K562 (cell line): ENCODE results near the gene ZNF747. TPM values are rescaled to one million over a fixed set of nuclear protein-coding genes. Genes with fewer than 3 reads are reported as not detected.

Experiments used
- ARNT ChIP-seq, 2 experiments: fragments of 450-650 bp; IDR thresholded peaks; 2 replicates each; pipeline ENCODE4 v1.6.1; 2016; ENCODE audit warnings: mild to moderate bottlenecking in 1 of 2
- CBFB ChIP-seq: sonication (generic); formaldehyde crosslinking; IDR thresholded peaks from 2 replicates; pipeline ENCODE4 v1.4.0; 2020; ENCODE audit warnings: mild to moderate bottlenecking, missing genetic modification reagents
- DMBX1 ChIP-seq: fragments of 250-450 bp; sonication (Bioruptor Pico); IDR thresholded peaks from 2 replicates; pipeline ENCODE4 v1.8.0; 2022; ENCODE audit warnings: inconsistent platforms, mild to moderate bottlenecking, moderate library complexity, borderline replicate concordance
- FOXA3 ChIP-seq, 2 experiments: fragments of 450-650 bp in 1 of 2; sonication (generic) in 1 of 2; formaldehyde crosslinking; IDR thresholded peaks in 1 of 2; conservative IDR thresholded peaks in 1 of 2; 2 replicates each; pipeline versions ENCODE4 v1.4.0 to v1.8.0; 2020 to 2022; ENCODE audit warnings: mild to moderate bottlenecking in 2 of 2, missing genetic modification reagents in 1 of 2
- HNRNPLL ChIP-seq: fragments of 200-400 bp; formaldehyde crosslinking; IDR thresholded peaks from 2 replicates; pipeline ENCODE4 v1.6.1; 2017; ENCODE audit warnings: low read length, low read depth, mild to moderate bottlenecking; ENCODE audit not compliant: poor library complexity, severe bottlenecking
- KAT8 ChIP-seq: fragments of 450-650 bp; IDR thresholded peaks from 2 replicates; pipeline ENCODE4 v1.6.1; 2016; ENCODE audit warnings: low read depth, mild to moderate bottlenecking
- KDM2B ChIP-seq: fragments of 250-450 bp; sonication (Bioruptor Pico); IDR thresholded peaks from 2 replicates; pipeline ENCODE4 v1.8.0; 2021; ENCODE audit warnings: mild to moderate bottlenecking, moderate library complexity
- PCBP2 ChIP-seq: fragments of 200-400 bp; formaldehyde crosslinking; IDR thresholded peaks from 2 replicates; pipeline ENCODE4 v1.6.1; 2018; ENCODE audit warnings: low read length, low read depth, mild to moderate bottlenecking, moderate library complexity; ENCODE audit not compliant: poor library complexity, severe bottlenecking
- POLR2AphosphoS2 ChIP-seq: IDR thresholded peaks from 2 replicates; pipeline ENCODE4 v1.6.1; 2012; ENCODE audit warnings: low read length, improper control_type of control experiment
- PURB ChIP-seq: sonication (generic); formaldehyde crosslinking; IDR thresholded peaks from 2 replicates; pipeline ENCODE4 v1.9.0; 2021; ENCODE audit warnings: low read depth, mild to moderate bottlenecking, missing genetic modification reagents
- RB1 ChIP-seq: fragments of 450-650 bp; IDR thresholded peaks from 2 replicates; pipeline ENCODE4 v1.6.1; 2017; ENCODE audit warnings: low read depth, mild to moderate bottlenecking
- ZC3H4 ChIP-seq: sonication (generic); formaldehyde crosslinking; IDR thresholded peaks from 2 replicates; pipeline ENCODE4 v1.9.0; 2021; ENCODE audit warnings: missing genetic modification reagents, borderline replicate concordance
- ZFP1 ChIP-seq: fragments of 450-650 bp; formaldehyde crosslinking; IDR thresholded peaks from 2 replicates; pipeline ENCODE4 v1.4.0; 2020; ENCODE audit warnings: mild to moderate bottlenecking, mixed read lengths
- ZNF232 ChIP-seq: sonication (generic); formaldehyde crosslinking; IDR thresholded peaks from 2 replicates; pipeline ENCODE4 v1.8.0; 2022; ENCODE audit warnings: mild to moderate bottlenecking, missing genetic modification reagents
- ZNF239 ChIP-seq: fragments of 250-450 bp; sonication (Bioruptor Pico); IDR thresholded peaks from 2 replicates; pipeline ENCODE4 v1.4.0; 2020; ENCODE audit warnings: mild to moderate bottlenecking
- polyA plus RNA-seq, 8 experiments: library from polyadenylated mRNA; depleted of rRNA in 4 of 8; stranded (reverse) in 5 of 8; unstranded in 3 of 8; fragments of >200 nt; fragmentation: Nextera tagmentation in 2 of 8; fragmentation: Illumina TruSeq in 1 of 8; extraction: Ambion mirVana in 2 of 8; extraction: Trizol in 1 of 8; gene quantifications; 2 replicates each; pipeline versions ENCODE4 v1.2.1 to v1.2.3, GENCODE V29; 2011 to 2014; ENCODE audit warnings: inconsistent platforms in 1 of 8, missing spikeins in 1 of 8
- total RNA-seq, 7 experiments: library from RNA; depleted of rRNA in 6 of 7; stranded (reverse); fragments of >200 nt in 6 of 7; fragmentation: Illumina TruSeq in 2 of 7; extraction: Trizol in 2 of 7; gene quantifications; 2 replicates each; pipeline versions ENCODE4 v1.2.1 to v1.2.3, GENCODE V29; 2011 to 2021; ENCODE audit warnings: low replicate concordance in 1 of 7
- TF ChIP-seq, protein P1 (sequence below): fragments of 450-650 bp; IDR thresholded peaks from 2 replicates; pipeline ENCODE4 v1.6.1; 2017; ENCODE audit warnings: antibody characterized with exemption, mild to moderate bottlenecking
- TF ChIP-seq, protein P2 (sequence below): fragments of 200-400 bp; formaldehyde crosslinking; IDR thresholded peaks from 2 replicates; pipeline ENCODE4 v1.6.1; 2017; ENCODE audit warnings: mild to moderate bottlenecking, low read depth, low read length, moderate library complexity
- TF ChIP-seq, protein P3 (sequence below): fragments of 250-450 bp; sonication (Bioruptor Pico); IDR thresholded peaks from 2 replicates; pipeline ENCODE4 v1.5.1; 2021; ENCODE audit warnings: mild to moderate bottlenecking
- TF ChIP-seq, protein P4 (sequence below): fragments of 450-650 bp; conservative IDR thresholded peaks from 2 replicates; pipeline ENCODE4 v1.6.1; 2016; ENCODE audit warnings: missing genetic modification characterization, low read depth, mild to moderate bottlenecking, missing compliant biosample characterization, moderate library complexity

The ZNF747 gene
- total and polyA plus RNA-seq, 9 of the 15 experiments (the other 6 are each of a cell fraction or from before 2014, with no cell fraction given) = 0.14 to 3.3 (median 1.5) TPM

DNA sequence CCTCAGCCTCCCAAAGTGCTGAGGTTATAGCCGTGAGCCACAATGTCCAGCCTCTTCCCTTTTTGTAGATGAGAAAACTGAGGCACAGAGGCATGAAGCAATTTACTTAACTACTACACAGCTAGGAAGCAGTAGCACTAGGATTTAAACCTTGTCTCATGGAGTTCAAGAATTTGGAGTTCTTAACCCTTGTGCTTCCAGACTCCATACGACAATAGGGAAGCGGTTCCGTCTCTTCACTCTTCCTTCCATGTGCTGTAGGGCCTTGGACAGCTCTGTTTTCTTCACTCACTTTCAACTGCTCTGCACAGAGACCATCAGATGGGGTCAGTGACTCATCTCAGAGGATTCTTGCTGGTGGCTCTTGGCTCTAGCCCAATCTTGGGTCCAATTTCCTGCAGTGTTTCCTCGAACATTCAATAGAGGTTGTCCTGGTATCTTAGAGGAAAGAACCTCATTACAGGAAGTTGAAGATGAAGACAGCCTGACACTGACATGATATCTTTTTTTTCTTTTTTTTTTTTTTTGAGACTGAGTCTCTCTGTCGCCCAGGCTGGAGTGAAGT is 42.8 kb downstream of the ZNF747 start (continued):
- TF ChIP-seq, protein P1, sequence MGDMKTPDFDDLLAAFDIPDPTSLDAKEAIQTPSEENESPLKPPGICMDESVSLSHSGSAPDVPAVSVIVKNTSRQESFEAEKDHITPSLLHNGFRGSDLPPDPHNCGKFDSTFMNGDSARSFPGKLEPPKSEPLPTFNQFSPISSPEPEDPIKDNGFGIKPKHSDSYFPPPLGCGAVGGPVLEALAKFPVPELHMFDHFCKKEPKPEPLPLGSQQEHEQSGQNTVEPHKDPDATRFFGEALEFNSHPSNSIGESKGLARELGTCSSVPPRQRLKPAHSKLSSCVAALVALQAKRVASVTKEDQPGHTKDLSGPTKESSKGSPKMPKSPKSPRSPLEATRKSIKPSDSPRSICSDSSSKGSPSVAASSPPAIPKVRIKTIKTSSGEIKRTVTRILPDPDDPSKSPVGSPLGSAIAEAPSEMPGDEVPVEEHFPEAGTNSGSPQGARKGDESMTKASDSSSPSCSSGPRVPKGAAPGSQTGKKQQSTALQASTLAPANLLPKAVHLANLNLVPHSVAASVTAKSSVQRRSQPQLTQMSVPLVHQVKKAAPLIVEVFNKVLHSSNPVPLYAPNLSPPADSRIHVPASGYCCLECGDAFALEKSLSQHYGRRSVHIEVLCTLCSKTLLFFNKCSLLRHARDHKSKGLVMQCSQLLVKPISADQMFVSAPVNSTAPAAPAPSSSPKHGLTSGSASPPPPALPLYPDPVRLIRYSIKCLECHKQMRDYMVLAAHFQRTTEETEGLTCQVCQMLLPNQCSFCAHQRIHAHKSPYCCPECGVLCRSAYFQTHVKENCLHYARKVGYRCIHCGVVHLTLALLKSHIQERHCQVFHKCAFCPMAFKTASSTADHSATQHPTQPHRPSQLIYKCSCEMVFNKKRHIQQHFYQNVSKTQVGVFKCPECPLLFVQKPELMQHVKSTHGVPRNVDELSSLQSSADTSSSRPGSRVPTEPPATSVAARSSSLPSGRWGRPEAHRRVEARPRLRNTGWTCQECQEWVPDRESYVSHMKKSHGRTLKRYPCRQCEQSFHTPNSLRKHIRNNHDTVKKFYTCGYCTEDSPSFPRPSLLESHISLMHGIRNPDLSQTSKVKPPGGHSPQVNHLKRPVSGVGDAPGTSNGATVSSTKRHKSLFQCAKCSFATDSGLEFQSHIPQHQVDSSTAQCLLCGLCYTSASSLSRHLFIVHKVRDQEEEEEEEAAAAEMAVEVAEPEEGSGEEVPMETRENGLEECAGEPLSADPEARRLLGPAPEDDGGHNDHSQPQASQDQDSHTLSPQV = peak; percentile 63; the same call in 1 of the 2 replicates
- no peak for TF ChIP-seq ZNF232 (CRISPR knock-in tag)
- TF ChIP-seq ZC3H4 (CRISPR knock-in tag) = no peak
- no peak for TF ChIP-seq KAT8
- no peak for TF ChIP-seq FOXA3 (CRISPR knock-in tag; conservative IDR thresholded peaks at IDR 0.05 in 1 of 2, IDR thresholded peaks at IDR 0.05 in 1 of 2)
- TF ChIP-seq PURB (CRISPR knock-in tag) = no peak
- TF ChIP-seq, protein P2, sequence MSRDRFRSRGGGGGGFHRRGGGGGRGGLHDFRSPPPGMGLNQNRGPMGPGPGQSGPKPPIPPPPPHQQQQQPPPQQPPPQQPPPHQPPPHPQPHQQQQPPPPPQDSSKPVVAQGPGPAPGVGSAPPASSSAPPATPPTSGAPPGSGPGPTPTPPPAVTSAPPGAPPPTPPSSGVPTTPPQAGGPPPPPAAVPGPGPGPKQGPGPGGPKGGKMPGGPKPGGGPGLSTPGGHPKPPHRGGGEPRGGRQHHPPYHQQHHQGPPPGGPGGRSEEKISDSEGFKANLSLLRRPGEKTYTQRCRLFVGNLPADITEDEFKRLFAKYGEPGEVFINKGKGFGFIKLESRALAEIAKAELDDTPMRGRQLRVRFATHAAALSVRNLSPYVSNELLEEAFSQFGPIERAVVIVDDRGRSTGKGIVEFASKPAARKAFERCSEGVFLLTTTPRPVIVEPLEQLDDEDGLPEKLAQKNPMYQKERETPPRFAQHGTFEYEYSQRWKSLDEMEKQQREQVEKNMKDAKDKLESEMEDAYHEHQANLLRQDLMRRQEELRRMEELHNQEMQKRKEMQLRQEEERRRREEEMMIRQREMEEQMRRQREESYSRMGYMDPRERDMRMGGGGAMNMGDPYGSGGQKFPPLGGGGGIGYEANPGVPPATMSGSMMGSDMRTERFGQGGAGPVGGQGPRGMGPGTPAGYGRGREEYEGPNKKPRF = no peak
- no peak for TF ChIP-seq ZNF239
- TF ChIP-seq HNRNPLL = no peak
- TF ChIP-seq, protein P3, sequence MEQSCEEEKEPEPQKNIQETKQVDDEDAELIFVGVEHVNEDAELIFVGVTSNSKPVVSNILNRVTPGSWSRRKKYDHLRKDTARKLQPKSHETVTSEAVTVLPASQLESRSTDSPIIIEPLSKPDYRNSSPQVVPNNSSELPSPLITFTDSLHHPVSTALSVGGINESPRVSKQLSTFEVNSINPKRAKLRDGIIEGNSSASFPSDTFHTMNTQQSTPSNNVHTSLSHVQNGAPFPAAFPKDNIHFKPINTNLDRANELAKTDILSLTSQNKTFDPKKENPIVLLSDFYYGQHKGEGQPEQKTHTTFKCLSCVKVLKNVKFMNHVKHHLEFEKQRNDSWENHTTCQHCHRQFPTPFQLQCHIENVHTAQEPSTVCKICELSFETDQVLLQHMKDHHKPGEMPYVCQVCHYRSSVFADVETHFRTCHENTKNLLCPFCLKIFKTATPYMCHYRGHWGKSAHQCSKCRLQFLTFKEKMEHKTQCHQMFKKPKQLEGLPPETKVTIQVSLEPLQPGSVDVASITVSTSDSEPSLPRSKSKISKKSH (CRISPR knock-in tag) = no peak
- peak in 1 of 2 experiments; percentile 83; a peak in 2 of 4 replicates for TF ChIP-seq ARNT (IDR thresholded peaks at IDR 0.05)
- no peak for TF ChIP-seq CBFB (CRISPR knock-in tag)
- no peak for TF ChIP-seq RB1
- no peak for TF ChIP-seq KDM2B (CRISPR knock-in tag)
- no peak for TF ChIP-seq POLR2AphosphoS2
- TF ChIP-seq, protein P4, sequence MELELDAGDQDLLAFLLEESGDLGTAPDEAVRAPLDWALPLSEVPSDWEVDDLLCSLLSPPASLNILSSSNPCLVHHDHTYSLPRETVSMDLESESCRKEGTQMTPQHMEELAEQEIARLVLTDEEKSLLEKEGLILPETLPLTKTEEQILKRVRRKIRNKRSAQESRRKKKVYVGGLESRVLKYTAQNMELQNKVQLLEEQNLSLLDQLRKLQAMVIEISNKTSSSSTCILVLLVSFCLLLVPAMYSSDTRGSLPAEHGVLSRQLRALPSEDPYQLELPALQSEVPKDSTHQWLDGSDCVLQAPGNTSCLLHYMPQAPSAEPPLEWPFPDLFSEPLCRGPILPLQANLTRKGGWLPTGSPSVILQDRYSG (tag) = no peak
- TF ChIP-seq DMBX1 (CRISPR knock-in tag) = 0 out of 2 replicates have a peak, but pooled peaks have one; percentile 20
- TF ChIP-seq PCBP2 = no peak
- TF ChIP-seq ZFP1 = no peak
